Measurements from ENCODE around the gene VSTM2L. TPM values are rescaled to one million over a fixed set of nuclear protein-coding genes. Genes with fewer than 3 reads are reported as not detected.

The VSTM2L gene
- total RNA-seq, 1 experiment from 2014 or later: 0.48 TPM

- DNase-seq (ENCODE audit: low read depth): no peak
Measured at GRCh38 chr20:37878835-37879599, 23.9 kb upstream of the VSTM2L start.

GRCh38 chr20:37879843-37880242, 23.1 kb upstream of the VSTM2L start:
- no peak for DNase-seq (ENCODE audit: low read depth)

- DNase-seq (ENCODE audit: low read depth): no peak
Measured at GRCh38 chr20:37880726-37881591, 22.0 kb upstream of the VSTM2L start.

- DNase-seq (ENCODE audit: low read depth): no peak
Measured at GRCh38 chr20:37881601-37882343, 21.2 kb upstream of the VSTM2L start.

- no peak for DNase-seq (ENCODE audit: low read depth)
Measured at GRCh38 chr20:37882961-37883712, 19.8 kb upstream of the VSTM2L start.

- DNase-seq (ENCODE audit: low read depth): no peak
Measured at GRCh38 chr20:37885042-37885441, 17.9 kb upstream of the VSTM2L start.

GRCh38 chr20:37885593-37886503, 17.1 kb upstream of the VSTM2L start:
- DNase-seq (ENCODE audit: low read depth): no peak

GRCh38 chr20:37886851-37887297, 16.1 kb upstream of the VSTM2L start:
- peak; percentile 35 for DNase-seq (ENCODE audit: low read depth)

- DNase-seq (ENCODE audit: low read depth): no peak
Measured at GRCh38 chr20:37888641-37889040, 14.3 kb upstream of the VSTM2L start.

GRCh38 chr20:37890108-37890507, 12.8 kb upstream of the VSTM2L start:
- DNase-seq (ENCODE audit: low read depth): no peak

- no peak for DNase-seq (ENCODE audit: low read depth)
Measured at GRCh38 chr20:37890643-37891042, 12.3 kb upstream of the VSTM2L start.

- no peak for DNase-seq (ENCODE audit: low read depth)
Measured at GRCh38 chr20:37892001-37892400, 10.9 kb upstream of the VSTM2L start.

GRCh38 chr20:37893566-37894241, 9.2 kb upstream of the VSTM2L start:
- DNase-seq (ENCODE audit: low read depth): no peak

GRCh38 chr20:37894454-37894853, 8.5 kb upstream of the VSTM2L start:
- no peak for DNase-seq (ENCODE audit: low read depth)

- no peak for DNase-seq (ENCODE audit: low read depth)
Measured at GRCh38 chr20:37895166-37895565, 7.8 kb upstream of the VSTM2L start.

- DNase-seq (ENCODE audit: low read depth): no peak
Measured at GRCh38 chr20:37896932-37897548, 5.9 kb upstream of the VSTM2L start.

GRCh38 chr20:37898233-37899104, 4.5 kb upstream of the VSTM2L start:
- no peak for DNase-seq (ENCODE audit: low read depth)
